ENCODE results near the gene LRRC8C. TPM values are rescaled to one million over a fixed set of nuclear protein-coding genes. Genes with fewer than 3 reads are reported as not detected.

The LRRC8C gene
- total and polyA plus RNA-seq, 10 of the 15 experiments (the other 5 are each of a cell fraction or from before 2014, with no cell fraction given): 2.3 to 16.3 (median 10.8) TPM

DNA sequence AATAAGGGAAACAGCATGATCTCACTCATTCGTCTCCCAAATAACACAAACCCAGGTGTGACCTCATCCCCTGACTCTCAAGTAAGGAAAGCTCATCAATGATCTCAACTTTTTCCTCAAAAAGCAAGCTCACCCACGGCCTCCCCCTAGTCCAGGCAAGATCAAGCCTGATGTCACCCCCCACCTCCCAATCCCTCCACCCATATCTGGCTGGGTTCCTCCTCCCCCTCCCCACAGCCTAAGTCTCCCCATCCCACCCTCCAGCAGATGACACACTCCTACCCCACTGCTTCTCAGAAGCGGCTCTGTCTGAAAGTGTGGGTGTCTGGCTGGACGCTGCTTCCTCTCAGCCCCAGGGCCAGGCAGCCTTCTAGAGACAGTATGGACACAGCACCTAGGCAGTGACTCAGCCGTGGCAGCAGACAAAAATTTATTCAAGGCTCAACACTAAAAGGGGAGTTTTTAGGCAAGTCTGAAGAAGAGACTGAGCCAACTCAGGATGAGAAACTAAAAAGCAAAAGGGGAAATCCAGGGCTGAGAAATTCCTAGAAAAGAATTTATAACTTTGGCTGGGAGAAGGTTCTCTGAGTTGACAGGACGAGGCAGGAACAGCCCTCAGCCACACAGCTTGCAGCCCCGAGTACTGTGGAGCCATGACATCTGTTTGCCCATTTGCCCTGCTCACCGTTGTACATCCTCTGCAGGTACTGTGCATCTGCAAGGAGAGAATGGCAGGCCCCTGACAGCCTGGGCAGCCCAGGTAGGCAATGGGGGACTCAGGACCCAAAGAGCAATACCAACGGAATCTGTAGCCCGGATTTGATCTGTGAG lies 106.3 kb downstream of the LRRC8C start:
- BruUV-seq (replicated peaks): no TSS peak

DNA sequence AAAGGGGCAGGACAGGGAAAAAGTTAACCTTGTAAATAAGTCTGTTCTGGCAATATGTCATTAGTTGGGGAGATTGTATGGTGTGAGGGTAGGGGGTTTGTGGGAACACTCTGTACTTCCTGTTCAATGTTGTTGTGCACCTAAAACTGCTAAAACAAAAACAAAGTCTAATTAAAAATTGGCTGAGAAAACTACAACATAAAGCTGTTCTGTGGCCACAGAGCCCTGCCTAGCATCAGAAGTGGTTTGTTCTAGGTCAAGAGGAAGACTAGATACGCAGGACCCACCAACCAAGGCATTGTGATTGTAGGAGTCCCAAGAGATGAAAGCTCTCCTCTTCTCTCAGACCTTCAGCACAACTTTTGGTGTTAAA lies 106.9 kb downstream of the LRRC8C start:
- Histone ChIP-seq H3K27me3 (replicated peaks in 1 of 2; ENCODE audit: control insufficient read depth in 2 of 2, insufficient read depth in 2 of 2, low read length in 1 of 2) (no peaks in the 10 kb centered on the region), H3K4me1 (ENCODE audit: control insufficient read depth, insufficient read depth, low read length) (peaks cover 10% of the 10 kb centered on the region), H4K20me1 (ENCODE audit: control insufficient read depth, insufficient read depth) (no peaks in the 10 kb centered on the region), H3K27ac (ENCODE audit: control insufficient read depth, insufficient read depth) (no peak overlapping the region), H2AFZ (ENCODE audit: control insufficient read depth, low read depth, low read length) (no peak overlapping the region), H3K36me3 (ENCODE audit: control insufficient read depth in 2 of 2, insufficient read depth in 2 of 2, low read length in 1 of 2) (no peaks in the 10 kb centered on the region), H3K79me2 (ENCODE audit: control insufficient read depth, insufficient read depth, low read length) (no peaks in the 10 kb centered on the region), H3K9ac (ENCODE audit: control insufficient read depth, insufficient read depth, low read length) (no peak overlapping the region), H3K4me3 (no peak overlapping the region), H3K4me2 (ENCODE audit: control insufficient read depth, insufficient read depth) (0 out of 2 replicates have a peak overlapping the region, but pooled peaks have one; percentile 21), H3K9me3 (replicated peaks; ENCODE audit: control insufficient read depth, insufficient read depth, low read length) (no peaks in the 10 kb centered on the region)
- no TSS peak for BruUV-seq (replicated peaks)
- peak; percentile 7; the same call in 2 of the 3 replicates for ATAC-seq
- in situ Hi-C loops (cut with MboI): no loop called here
- POLR2A ChIA-PET: interaction anchor here (0.6 to 1.0 kb wide), 2 partner anchors 14 to 73 kb away, joined by 3 to 4 read pairs; no protein-coding TSS in a partner anchor
- FAIRE-seq: no peak
- TF ChIP-seq, protein P1, sequence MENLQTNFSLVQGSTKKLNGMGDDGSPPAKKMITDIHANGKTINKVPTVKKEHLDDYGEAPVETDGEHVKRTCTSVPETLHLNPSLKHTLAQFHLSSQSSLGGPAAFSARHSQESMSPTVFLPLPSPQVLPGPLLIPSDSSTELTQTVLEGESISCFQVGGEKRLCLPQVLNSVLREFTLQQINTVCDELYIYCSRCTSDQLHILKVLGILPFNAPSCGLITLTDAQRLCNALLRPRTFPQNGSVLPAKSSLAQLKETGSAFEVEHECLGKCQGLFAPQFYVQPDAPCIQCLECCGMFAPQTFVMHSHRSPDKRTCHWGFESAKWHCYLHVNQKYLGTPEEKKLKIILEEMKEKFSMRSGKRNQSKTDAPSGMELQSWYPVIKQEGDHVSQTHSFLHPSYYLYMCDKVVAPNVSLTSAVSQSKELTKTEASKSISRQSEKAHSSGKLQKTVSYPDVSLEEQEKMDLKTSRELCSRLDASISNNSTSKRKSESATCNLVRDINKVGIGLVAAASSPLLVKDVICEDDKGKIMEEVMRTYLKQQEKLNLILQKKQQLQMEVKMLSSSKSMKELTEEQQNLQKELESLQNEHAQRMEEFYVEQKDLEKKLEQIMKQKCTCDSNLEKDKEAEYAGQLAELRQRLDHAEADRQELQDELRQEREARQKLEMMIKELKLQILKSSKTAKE (IDR thresholded peaks at IDR 0.05; ENCODE audit: low read depth, poor library complexity, severe bottlenecking): no peak
- TF ChIP-seq KLF5 (IDR thresholded peaks at IDR 0.05; ENCODE audit: partially characterized antibody) (no peak), STAT1 (conservative IDR thresholded peaks at IDR 0.05) (no peak)
- TF ChIP-seq, protein P2, sequence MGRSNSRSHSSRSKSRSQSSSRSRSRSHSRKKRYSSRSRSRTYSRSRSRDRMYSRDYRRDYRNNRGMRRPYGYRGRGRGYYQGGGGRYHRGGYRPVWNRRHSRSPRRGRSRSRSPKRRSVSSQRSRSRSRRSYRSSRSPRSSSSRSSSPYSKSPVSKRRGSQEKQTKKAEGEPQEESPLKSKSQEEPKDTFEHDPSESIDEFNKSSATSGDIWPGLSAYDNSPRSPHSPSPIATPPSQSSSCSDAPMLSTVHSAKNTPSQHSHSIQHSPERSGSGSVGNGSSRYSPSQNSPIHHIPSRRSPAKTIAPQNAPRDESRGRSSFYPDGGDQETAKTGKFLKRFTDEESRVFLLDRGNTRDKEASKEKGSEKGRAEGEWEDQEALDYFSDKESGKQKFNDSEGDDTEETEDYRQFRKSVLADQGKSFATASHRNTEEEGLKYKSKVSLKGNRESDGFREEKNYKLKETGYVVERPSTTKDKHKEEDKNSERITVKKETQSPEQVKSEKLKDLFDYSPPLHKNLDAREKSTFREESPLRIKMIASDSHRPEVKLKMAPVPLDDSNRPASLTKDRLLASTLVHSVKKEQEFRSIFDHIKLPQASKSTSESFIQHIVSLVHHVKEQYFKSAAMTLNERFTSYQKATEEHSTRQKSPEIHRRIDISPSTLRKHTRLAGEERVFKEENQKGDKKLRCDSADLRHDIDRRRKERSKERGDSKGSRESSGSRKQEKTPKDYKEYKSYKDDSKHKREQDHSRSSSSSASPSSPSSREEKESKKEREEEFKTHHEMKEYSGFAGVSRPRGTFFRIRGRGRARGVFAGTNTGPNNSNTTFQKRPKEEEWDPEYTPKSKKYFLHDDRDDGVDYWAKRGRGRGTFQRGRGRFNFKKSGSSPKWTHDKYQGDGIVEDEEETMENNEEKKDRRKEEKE (IDR thresholded peaks at IDR 0.05): no peak
- DNase-seq (ENCODE audit: low read depth, low spot score): no peak
- RAD21 ChIA-PET (ENCODE audit: unreplicated experiment): interaction anchor here (0.9 to 1.8 kb wide), 3 partner anchors 21 to 91 kb away, joined by 3 to 4 read pairs (median 3); no protein-coding TSS in a partner anchor
- intact Hi-C loops (cut with micrococcal nuclease; ENCODE audit: unreplicated experiment): no loop called here
- SMC1A ChIA-PET (ENCODE audit: uncharacterized antibody, unreplicated experiment): interaction anchor here (0.6 to 1.7 kb wide), 10 partner anchors 9 to 1231 kb away, joined by 3 to 10 read pairs (median 4); no protein-coding TSS in a partner anchor
- WGBS (ENCODE audit: insufficient coverage, insufficient replicate concordance, low lambda C conversion rate, missing lambda C conversion rate): 8% methylated on average over 1 of the region's 1 CpG
- CTCF ChIA-PET: interaction anchor here (0.6 to 0.9 kb wide), 2 partner anchors 40 to 246 kb away, joined by 3 to 5 read pairs; no protein-coding TSS in a partner anchor

More for the DNA sequence above, 106.3 kb downstream of the LRRC8C start:
- no peak overlapping the region for H3K4me3 ChIP-seq
- H3K9me3 ChIP-seq (replicated peaks; ENCODE audit: control insufficient read depth, insufficient read depth, low read length): no peaks in the 10 kb centered on the region
- H3K36me3 ChIP-seq (ENCODE audit: control insufficient read depth in 2 of 2, insufficient read depth in 2 of 2, low read length in 1 of 2): no peaks in the 10 kb centered on the region
- no peak overlapping the region for H3K9ac ChIP-seq (ENCODE audit: control insufficient read depth, insufficient read depth, low read length)
- FAIRE-seq: peak; percentile 44
- H3K4me2 ChIP-seq (ENCODE audit: control insufficient read depth, insufficient read depth): 0 out of 2 replicates have a peak overlapping the region, but pooled peaks have one; percentile 21
- H3K79me2 ChIP-seq (ENCODE audit: control insufficient read depth, insufficient read depth, low read length): no peaks in the 10 kb centered on the region
- ChIA-PET SMC1A (ENCODE audit: uncharacterized antibody, unreplicated experiment) (interaction anchor here (0.9 to 1.7 kb wide), 8 partner anchors 8 to 104 kb away, joined by 3 to 10 read pairs (median 4); no protein-coding TSS in a partner anchor), CTCF (interaction anchor here (0.9 to 1.3 kb wide), 3 partner anchors 19 to 40 kb away, joined by 3 to 5 read pairs (median 5); no protein-coding TSS in a partner anchor), POLR2A (interaction anchor here (1.0 kb wide), 2 partner anchors 12 to 13 kb away, joined by 3 to 4 read pairs; no protein-coding TSS in a partner anchor), RAD21 (ENCODE audit: unreplicated experiment) (interaction anchor here (1.1 to 1.8 kb wide), 2 partner anchors 20 to 24 kb away, joined by 3 to 4 read pairs; no protein-coding TSS in a partner anchor)
- in situ Hi-C loops (cut with MboI): no loop called here
- WGBS (ENCODE audit: insufficient coverage, insufficient replicate concordance, low lambda C conversion rate, missing lambda C conversion rate): 32% methylated on average over 10 of the region's 10 CpGs
- H3K27ac ChIP-seq (ENCODE audit: control insufficient read depth, insufficient read depth): no peak overlapping the region
- peak overlapping the region; percentile 46; the same call in 1 of the 2 replicates for H2AFZ ChIP-seq (ENCODE audit: control insufficient read depth, low read depth, low read length)
- peak; percentile 91 for ATAC-seq
- TF ChIP-seq IKZF1 (conservative IDR thresholded peaks at IDR 0.05) (0 out of 2 replicates have a peak, but pooled peaks have one; percentile 20), HCFC1 (IDR thresholded peaks at IDR 0.05; ENCODE audit: low read length) (no peak), DPF2 (IDR thresholded peaks at IDR 0.05) (peak; percentile 18; the same call in 1 of the 2 replicates)
- no peaks in the 10 kb centered on the region for H3K27me3 ChIP-seq (replicated peaks in 1 of 2; ENCODE audit: control insufficient read depth in 2 of 2, insufficient read depth in 2 of 2, low read length in 1 of 2)
- intact Hi-C loops (cut with micrococcal nuclease; ENCODE audit: unreplicated experiment): no loop called here
- no peaks in the 10 kb centered on the region for H4K20me1 ChIP-seq (ENCODE audit: control insufficient read depth, insufficient read depth)
- no peak for DNase-seq (ENCODE audit: low read depth, low spot score)
- H3K4me1 ChIP-seq (ENCODE audit: control insufficient read depth, insufficient read depth, low read length): peaks cover 10% of the 10 kb centered on the region
